Suprapubic skin (tissue), 4 donors: ENCODE results near the gene MORN5.

Experiments
- CTCF ChIP-seq, 2 donors: fragments of 200-600 bp in 1 of 2; fragments of 450-650 bp in 1 of 2; sonication (generic) in 1 of 2; IDR thresholded peaks; one replicate each; pipeline ENCODE4 v1.5.1; 2016 to 2019; ENCODE audit warnings: antibody characterized with exemption in 2 of 2, mild to moderate bottlenecking in 1 of 2, moderate library complexity in 1 of 2
- EP300 ChIP-seq: sonication (generic); formaldehyde crosslinking; IDR thresholded peaks from one replicate; pipeline ENCODE4 v1.6.1; 2017; ENCODE audit warnings: antibody characterized with exemption
- POLR2A ChIP-seq, 2 donors: fragments of 450-650 bp; IDR thresholded peaks; one replicate each; pipeline ENCODE4 v1.6.1; 2017; ENCODE audit warnings: antibody characterized with exemption in 2 of 2, mild to moderate bottlenecking in 2 of 2, moderate library complexity in 2 of 2
- POLR2AphosphoS5 ChIP-seq, 3 donors: sonication (generic); formaldehyde crosslinking; IDR thresholded peaks; one replicate each; pipeline ENCODE4 v1.6.1; 2017; ENCODE audit warnings: antibody characterized with exemption in 3 of 3

- no peak for TF ChIP-seq CTCF (IDR thresholded peaks at IDR 0.05)
- TF ChIP-seq POLR2AphosphoS5 (IDR thresholded peaks at IDR 0.05) = no peak
- no peak for TF ChIP-seq EP300
- TF ChIP-seq POLR2A (IDR thresholded peaks at IDR 0.05) = no peak
These were observed 37.8 kb upstream of the MORN5 start for GRCh38 chr9:122121931-122122330.
